Urothelium cell line (cell line): ENCODE results near the gene DCUN1D2.
"Not testable (repeated sequence)": the region's sequence is repeated elsewhere in the genome, so short reads cannot be mapped to it uniquely, and the experiment has no call there.

Experiments
- DNase-seq: peaks from one replicate; pipeline ENCODE4 v3.0.0; 2011; ENCODE audit warnings: low spot score, mixed read lengths
- FAIRE-seq: peaks from 2 replicates; lab custom pipeline; 2011; peaks lifted over from hg19 to GRCh38; lab: Jason Lieb, UNC

DCUN1D2 gene

DNA sequence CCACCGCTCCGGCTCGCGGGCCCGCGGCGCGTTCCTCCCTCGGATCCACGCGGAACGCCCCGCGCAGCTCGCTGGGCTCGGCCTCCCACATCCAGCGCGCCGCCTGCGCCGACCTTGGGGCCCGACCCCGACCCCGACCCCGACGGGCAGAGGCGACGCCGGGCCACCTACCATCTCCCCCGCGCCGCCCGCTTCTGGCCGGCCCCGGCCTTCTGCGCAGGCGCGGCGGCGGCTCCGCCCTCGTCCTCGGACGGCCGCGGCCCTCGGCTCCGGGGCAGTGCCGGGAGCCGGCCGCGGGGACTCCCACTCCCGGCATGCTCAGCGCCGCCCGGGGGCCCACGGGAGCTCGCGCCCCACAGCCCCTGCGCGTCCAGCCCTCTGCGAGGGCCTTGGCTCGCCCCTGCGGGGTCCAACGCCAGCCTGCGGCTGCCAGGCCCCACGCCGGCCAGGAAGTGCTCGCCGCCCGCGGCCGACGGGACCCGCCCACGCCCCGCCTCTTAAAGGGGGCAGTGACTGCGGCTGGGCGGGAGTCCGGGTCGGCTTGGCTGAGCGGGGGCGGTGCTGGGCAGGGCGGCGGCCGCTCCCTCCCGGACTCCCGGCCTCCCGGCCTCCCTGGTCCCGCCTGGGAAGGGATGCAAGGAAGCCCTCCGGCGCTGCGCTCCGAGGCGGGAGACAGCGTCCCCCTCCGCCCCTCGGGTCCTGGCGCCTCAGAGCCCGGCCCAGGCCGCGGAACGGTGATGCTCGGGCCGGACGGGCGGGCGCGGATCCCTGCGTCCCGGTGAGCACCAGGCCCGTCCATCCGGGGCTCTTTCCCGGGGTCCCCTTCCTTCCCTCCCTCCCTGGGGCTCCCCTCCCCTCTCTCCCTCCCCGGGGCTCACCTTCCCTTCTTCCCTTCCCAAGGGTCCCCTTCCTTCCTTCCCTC is at the start of gene DCUN1D2:
Gene DCUN1D2 (minus strand): TSS at position 216 of the 922 bp plus-strand sequence. CDS start 42 bp downstream, at position 174.
- FAIRE-seq (peak; percentile 86), DNase-seq (peak; percentile 99)

DNA sequence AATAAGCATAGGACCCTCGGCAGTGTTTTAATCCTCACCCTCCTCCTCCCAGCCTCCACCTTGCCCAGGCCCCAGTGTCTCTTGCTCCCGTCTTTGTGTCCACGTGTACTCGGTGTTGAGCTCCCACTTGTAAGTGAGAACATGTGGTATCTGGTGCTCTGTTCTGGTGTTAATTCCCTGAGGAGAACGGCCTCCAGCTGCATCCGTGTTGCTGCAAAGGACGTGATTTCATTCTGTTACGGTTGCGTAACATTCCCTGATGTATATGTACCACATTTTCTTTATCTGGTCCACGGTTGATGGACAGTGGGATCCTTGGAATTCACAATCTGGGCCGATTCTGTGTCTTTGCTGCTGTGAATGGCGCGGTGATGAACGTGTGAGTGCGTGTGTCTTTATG is 49.3 kb upstream of the DCUN1D2 start:
- FAIRE-seq (peak; percentile 68), DNase-seq (no peak)

DNA sequence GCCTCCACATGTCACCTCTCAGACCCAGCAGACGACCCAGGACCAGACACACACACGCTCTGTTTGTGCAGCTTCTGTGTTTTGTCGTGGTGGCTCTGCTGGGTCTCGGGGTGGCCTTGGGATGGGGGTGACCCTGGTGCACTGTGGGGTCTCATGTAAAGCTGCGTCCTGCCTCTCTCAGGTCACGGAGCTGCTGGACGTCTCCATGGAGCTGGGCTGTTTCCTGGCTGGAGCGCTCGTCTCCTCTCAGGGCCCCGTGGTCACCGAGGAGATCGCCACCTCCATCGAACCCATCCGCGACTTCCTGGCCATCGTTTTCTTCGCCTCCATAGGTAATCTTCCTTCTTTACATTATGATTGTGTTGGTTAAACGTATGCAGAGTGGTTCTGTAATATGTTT is 48.7 kb upstream of the DCUN1D2 start:
- DNase-seq (no peak), FAIRE-seq (no peak)

DNA sequence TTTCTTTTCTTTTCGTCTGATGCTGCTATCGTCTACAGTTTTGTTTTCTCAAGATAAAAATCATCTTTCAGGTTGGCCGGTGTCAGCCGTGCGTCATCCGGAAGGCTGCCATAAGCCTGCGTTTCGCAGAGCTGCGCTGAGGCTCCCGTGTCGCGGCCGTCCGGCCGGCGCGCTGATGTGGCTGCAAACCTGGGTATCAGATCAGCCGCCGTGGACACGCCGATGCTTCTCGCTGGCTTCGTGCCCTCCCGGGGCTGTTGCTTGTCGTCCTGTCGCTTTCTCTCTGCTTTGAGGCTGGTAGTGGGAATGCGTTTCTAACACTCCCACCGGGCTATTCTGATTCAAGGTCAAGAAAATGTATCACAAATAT is 48.2 kb upstream of the DCUN1D2 start:
- DNase-seq = no peak
- no peak for FAIRE-seq

DNA sequence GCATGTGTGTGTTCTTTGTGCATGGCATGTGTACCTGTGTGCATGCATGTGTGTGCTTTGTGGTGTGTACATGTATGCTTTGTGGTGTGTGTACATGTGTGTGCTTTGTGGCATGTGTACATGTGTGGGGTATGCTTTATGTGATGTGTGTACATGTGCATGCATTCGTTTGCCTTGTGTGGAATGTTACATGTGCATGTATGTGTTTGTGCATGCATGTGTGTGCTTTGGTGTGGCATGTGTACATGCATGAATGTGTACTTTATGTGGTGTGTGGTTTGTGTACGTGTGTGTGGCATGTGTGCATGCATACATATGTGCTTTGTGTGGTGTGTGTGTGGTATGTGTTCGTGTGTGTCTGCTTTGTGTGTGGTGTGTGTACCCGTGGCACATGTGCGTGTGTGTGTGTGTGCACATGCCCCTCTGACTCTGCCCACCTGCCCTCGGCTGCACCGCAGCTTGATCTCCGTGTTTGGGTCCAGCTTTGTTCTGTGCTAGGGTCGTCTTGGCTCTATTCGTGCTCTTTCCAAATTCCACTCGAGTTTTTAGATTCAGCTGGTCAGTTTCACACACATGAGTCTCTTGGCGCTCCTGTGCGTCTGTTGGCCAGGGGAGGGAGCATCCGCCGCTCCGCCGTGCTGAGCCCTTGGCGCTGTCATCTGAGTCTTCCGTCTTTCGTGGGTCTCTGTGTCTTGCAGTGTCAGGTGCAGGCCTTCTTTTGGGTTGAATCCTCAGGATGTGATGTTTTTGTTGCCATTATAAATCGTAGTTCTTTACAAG is 47.6 kb upstream of the DCUN1D2 start:
- peak; percentile 100 for FAIRE-seq
- no peak for DNase-seq

DNA sequence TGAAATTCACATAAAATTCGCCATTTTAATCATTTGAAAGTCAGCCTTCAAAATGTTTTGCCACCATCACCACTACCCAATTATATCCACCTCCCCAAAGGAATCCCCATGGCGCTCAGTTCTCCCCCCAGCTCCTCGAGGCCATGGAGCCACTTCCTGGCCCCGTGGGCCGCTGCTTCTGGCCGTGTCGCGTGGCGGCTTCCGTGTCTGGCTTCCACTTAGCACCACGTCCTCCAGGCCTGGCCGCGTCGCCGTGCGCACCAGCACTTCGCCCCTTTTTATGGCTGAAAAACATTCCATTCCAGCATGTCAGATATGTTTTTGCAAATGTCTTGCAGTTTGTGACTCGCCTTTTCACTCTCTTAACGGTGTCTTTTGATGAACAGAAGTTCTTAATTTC is 46.7 kb upstream of the DCUN1D2 start:
- FAIRE-seq (no peak), DNase-seq (no peak)

DNA sequence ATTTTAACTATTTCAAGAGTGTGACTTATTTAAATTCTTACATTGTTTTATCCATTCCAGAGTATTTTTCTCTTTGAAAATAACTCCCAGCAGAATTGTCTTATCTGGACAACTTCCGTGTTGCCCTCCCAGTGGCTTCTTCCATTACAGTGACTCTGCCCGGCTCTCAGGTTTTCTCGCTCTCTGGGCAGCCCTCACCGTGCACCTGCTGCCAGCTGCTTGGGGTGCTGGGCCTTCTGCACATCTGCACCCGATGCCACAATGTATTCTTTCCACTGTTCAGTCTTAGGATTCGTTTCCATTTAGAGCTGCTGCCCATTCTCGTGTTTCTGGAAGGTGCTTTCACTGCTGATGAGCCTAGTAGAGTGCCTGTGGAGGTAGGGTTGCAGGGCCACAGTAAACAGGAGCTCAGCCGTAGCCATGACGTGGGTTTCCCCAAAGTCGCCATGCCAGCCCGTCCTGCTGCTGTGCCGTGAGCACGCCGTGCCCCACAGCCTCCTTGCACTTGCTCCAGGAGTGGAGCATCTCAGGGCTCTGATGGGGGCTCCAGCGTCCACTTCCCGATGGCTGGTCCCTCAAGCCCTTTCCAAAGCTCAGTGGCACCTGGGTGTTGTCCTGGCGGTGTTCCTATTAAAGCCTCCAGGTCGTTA is 46.1 kb upstream of the DCUN1D2 start:
- DNase-seq = no peak
- no peak for FAIRE-seq

DNA sequence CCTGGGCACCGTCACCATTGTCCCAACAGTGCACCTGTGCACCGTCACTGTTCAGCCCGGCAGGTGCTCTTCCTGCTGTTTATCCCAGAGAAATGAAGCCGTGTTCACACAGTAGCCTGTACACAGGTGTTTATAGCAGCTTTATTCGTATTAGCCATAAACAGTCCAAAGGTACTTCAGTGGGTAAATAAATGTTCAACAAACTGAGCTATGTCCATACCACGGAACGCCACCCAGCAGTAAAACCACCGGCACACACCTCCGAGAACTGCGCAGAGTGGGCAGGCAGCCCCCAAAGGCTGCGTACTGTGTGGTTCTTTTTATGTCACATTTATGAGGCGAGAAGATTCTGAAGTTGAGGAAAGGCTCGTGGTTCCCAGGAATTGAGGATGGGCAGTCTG is 44.9 kb upstream of the DCUN1D2 start:
- FAIRE-seq = no peak
- no peak for DNase-seq

DNA sequence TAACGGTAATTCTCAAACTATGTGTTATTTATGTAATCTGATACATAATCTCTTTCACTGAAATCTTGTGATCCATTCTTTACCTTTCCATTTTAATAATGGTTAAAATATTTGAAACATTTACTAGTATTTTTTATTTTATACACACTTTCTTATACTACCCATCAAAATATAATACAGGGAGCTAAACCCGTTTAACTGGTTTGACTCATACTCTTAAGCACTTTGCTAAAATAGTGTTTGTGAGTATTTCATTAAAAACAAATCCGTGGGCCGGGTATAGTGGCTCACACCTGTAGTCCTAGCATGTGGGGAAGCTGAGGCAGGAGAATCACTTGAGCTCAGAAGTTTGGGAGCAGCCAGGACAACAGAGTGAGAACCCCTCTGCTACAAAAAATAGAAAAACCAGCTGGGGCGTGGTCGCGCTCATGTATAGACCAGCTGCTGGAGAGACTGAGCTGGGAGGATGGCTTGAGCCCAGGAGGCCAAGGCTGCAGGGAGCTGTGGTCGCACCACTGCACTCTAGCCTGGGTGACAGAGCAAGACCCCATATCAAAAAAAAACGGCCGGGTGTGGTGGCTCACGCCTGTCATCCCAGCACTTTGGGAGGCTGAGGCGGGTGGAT is 43.8 kb upstream of the DCUN1D2 start:
- FAIRE-seq = no peak
- DNase-seq = no peak

DNA sequence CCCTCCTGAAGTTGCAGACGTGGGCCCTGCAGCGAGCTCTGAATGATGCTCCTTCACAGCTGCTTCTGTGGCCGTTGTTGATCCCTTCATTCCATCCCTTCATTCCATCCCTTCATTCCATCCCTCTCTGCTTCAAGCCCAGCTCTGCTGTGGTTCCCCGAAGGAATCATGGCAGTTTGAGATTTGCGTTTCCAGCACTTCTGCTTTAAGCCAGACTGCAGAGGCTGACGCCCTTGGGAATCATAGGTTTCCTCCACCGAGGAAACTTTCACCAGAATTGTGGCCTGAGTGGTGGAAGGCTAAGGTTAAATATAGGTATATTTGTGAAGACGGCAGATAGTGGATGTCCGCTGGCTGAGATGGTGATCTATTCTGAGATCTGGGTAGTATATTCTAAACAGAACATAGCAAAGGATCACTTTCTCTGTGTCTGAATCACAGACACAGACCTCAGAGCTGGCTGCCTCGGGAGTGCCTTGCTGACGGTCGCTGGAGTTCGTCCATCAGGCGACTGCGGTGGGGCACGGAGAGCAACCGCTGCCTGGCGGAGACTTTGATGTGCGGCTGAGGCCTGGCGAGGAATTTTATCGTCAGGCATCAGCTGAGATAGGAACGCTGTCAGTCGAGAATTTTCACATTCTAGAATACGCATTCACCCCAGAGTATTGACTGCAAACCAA is 42.8 kb upstream of the DCUN1D2 start:
- DNase-seq (no peak), FAIRE-seq (no peak)

DNA sequence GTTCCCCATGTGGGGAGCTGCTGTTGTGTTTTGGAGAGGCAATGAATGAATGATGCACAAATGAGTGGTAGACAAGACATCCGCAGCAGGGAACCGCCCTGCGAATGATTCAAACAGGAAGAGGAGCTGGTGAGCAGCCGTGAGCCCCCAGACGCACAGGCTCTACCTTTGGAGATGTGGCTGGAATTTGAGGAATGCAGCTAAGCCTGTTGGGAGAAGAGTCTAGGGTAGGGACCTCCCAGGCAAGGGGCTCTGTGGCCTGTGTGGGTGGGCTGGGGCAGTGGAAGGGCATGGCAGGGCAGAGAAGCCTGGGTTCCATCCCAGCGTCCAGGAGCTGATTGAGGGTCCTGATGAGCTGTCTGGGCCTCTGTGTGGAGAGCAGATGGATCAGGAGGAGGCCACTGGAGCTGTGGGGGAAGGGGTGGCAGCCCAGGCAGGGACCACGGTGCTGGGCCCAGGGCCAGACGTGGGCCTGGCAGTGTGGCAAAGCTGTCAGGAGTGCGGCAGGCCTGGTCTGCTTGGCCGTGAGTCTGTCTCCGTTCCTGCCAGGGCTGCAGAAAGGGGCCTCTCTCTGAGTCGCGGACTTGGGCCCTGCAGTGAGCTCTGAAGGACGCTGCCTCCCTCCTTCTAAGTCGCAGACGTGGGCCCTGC is 41.8 kb upstream of the DCUN1D2 start:
- FAIRE-seq = peak; percentile 76

DNA sequence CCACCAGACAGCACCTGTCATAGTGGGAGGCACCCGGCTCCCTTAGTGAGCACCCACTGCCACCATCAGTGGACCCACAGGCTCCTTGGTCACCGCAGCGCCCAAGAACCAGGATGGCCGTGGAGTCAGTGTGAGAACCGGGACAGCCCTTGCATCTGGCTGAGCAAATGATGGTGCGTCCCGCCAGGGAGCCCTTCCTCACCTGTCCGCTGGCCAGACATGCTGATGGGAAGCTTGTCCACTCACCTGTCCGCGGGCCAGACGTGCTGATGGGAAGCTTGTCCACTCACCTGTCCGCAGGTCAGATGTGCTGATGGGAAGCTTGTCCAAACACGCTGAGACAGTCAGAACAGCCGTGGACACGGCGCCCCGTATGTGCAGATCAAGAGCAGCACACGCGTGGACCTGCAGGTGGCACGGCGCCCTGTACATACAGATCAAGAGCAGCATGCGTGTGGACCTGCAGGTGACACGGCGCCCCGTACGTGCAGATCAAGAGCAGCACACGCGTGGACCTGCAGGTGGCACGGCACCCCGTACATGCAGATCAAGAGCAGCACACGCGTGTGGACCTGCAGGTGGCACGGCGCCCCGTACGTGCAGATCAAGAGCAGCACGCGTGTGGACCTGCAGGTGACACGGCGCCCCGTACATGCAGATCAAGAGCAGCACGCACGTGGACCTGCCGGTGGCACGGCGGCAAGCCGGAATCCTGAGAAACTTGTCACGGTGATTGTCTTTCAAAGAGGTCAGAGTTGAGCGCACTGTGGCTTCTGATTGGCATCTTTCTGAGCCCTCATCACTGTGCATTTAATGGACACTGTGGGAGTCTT is 40.7 kb upstream of the DCUN1D2 start:
- DNase-seq = no peak
- FAIRE-seq = peak; percentile 96

More for the DNA sequence above, 41.8 kb upstream of the DCUN1D2 start:
- peak; percentile 77 for DNase-seq

DNA sequence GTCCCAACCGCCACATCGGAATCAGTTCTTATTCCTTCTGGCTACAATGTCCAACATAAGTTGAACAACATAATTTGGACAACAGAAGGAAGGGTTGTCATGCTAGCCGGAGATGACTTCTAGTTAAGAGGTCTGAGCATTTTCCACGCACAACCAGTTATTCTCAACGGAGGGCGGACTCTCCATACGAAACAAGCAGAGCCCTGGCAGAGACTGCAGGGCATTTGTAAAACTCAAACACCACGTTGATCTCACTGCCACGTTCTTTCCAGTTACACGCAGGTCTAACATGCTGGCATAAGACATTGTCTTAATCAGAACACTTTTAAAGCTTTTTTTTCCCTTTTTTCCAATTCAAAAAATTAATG is 38.3 kb upstream of the DCUN1D2 start:
- DNase-seq = no peak
- FAIRE-seq = no peak

DNA sequence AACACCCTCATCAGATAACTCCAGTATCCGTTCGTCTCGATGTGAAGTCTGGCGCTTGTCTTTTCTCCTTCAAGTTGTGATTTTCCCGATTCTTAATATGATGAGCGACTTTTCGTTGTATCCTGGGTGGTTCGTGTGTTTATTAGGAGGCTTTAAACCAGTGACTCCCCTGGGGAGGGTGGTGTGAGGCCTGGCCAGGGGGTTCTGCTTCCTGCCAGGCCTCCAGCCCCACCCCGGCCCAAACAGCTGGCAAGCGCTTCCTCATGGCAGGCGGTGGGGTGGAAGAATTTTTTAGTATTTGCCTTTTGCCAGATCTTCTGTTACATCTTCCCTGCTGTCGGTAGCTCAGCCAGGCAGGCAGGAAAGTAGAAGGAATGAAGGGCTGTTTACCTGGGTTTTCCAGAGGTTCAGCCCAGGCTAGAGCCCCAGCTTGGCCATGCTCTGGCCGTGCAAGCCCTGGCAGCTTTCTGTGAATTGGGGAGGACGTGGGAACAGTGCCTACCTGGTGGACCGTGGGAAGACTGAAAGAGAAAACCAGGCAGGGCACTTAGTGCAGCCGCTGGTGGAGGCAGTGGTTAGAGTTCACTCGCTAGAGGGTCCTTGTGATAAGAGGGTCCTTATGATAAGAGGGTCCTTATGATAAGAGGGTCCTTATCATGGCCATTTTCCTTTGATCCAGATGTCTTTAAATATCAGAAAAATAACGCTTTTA is 37.7 kb upstream of the DCUN1D2 start:
- no peak for DNase-seq
- FAIRE-seq = no peak

DNA sequence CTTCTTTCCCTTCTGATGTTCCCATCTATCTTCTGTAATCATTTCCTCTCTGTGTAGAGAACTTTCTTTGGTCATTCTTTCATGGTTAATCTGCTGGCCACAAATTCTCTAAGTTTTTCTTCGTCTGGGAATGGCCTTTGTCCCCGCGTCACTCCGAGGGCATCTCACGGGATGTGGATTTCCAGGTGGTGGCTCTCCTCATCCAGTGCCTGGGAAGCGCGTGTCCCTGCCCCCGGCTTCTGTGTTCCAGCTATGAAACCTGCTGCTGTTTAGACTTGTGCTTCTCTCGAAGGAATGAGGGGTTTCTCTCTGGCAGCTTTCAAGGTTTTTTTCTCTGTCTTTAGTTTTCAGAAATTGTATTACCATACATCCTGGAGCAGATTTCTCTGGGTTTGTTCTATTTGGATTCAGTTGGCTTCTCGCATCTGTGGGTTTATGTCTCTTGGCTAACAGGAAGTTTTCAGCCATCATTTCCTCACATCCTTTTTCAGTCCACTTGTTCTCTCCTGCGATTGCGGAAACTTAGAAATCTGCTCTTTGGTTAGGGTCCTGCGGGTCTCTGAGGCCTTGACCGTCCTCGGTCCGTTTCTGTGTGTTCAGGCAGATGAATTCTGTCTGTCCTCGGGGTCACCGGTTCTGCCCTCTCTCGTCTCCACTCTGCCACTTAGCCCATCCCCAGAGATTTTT is 36.9 kb upstream of the DCUN1D2 start:
- FAIRE-seq (no peak), DNase-seq (no peak)

DNA sequence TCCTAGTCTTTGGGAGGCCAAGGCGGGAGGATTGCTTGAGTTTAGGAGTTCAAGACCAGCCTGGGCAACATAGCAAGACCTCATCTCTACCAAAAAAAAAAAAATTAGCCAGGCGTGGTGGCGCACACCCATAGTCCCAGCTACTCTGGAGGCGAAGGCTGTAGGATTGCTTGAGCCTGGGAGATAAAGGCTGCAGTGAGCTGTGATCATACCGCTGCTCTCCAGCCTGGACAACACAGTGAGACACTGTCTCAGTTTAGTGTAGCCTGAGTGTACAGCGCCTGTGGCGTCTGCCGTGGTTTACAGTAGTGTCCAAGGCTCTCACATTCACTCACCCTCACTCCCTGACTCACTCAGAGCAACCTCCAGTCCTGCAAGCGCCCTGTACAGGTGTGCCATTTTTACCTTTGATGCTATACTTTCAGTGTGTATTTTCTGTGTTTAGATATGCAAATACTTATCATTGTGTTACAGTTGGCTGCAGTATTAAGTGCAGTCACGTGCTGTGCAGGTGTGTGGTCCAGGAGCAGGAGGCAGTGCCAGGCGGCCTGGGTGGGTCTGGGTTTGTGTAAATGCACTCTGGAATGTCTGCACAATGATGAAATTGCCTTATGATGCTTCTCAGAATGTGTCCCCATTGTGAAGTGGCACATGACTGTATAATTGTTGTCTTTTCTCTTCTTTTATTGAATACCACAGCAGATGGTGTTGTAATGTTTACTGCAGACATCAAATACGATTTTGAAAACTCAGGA is 36.1 kb upstream of the DCUN1D2 start:
- no peak for DNase-seq
- no peak for FAIRE-seq

DNA sequence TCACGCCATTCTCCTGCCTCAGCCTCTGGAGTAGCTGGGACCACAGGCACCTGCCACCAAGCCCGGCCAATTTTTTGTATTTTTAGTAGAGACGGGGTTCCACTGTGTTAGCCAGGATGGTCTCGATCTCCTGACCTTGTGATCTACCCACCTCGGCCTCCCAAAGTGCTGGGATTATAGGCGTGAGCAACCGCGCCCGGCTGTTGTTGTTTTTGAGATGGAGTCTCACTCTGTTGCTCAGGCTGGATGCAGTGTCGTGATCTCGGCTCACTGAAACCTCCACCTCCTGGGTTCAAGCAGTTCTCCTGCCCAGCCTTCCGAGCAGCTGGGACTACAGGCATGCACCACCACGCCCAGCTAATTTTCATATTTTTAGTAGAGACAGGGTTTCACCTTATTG is 31.9 kb upstream of the DCUN1D2 start:
- not testable (repeated sequence) for FAIRE-seq

More for the DNA sequence above, 31.9 kb upstream of the DCUN1D2 start:
- not testable (repeated sequence) for DNase-seq
